ENCODE measurements around the gene ANKRD13D.
A peak's percentile ranks its signal among the peaks of the same experiment; 100 is the strongest.

ANKRD13D gene

GRCh38 chr11:67332081-67332691, 43.1 kb downstream of the ANKRD13D start:
- no peaks in the 10 kb centered on the region for H3K79me2 ChIP-seq (ENCODE audit: control insufficient read depth, low read length)
- no peak for TF ChIP-seq EZH2phosphoT487 (IDR thresholded peaks at IDR 0.05; ENCODE audit: borderline replicate concordance, low read length)
- TF ChIP-seq CTCF (IDR thresholded peaks at IDR 0.05; ENCODE audit: low read depth, low read length, poor library complexity, severe bottlenecking), result no peak
- H3K36me3 ChIP-seq (ENCODE audit: control insufficient read depth, low read length), result no peaks in the 10 kb centered on the region

GRCh38 chr11:67337257-67337656, 48.2 kb downstream of the ANKRD13D start:
- no peaks in the 10 kb centered on the region for H3F3A ChIP-seq (ENCODE audit: control insufficient read depth, insufficient read depth)
- TF ChIP-seq EZH2phosphoT487 (IDR thresholded peaks at IDR 0.05; ENCODE audit: borderline replicate concordance, low read length) (no peak), CTCF (IDR thresholded peaks at IDR 0.05; ENCODE audit: low read depth, low read length, poor library complexity, severe bottlenecking) (no peak)
- H3K9me3 ChIP-seq (ENCODE audit: control insufficient read depth, insufficient read depth, low read length), result no peaks in the 10 kb centered on the region; the same call in 1 of the 2 replicates
- H3K9me2 ChIP-seq (replicated peaks; ENCODE audit: control insufficient read depth, low read length), result no peaks in the 10 kb centered on the region
- no peaks in the 10 kb centered on the region for H3K36me3 ChIP-seq (ENCODE audit: control insufficient read depth, low read length)
- no peaks in the 10 kb centered on the region for H3K4me1 ChIP-seq (ENCODE audit: control insufficient read depth, low read length)
- no peak overlapping the region for H3K27ac ChIP-seq (ENCODE audit: low read depth, low read length)
- H3K27me3 ChIP-seq (ENCODE audit: control insufficient read depth, low read length), result no peaks in the 10 kb centered on the region
- no peaks in the 10 kb centered on the region for H4K20me1 ChIP-seq (ENCODE audit: control insufficient read depth, insufficient read depth, low read depth, low read length)
- no peak overlapping the region for H3K4me2 ChIP-seq (ENCODE audit: low read length)
- H3K4me3 ChIP-seq (ENCODE audit: low read length), result no peak overlapping the region
- no peaks in the 10 kb centered on the region for H3K79me2 ChIP-seq (ENCODE audit: control insufficient read depth, low read length)

More at GRCh38 chr11:67332081-67332691, 43.1 kb downstream of the ANKRD13D start:
- H3K4me1 ChIP-seq (ENCODE audit: control insufficient read depth, low read length), result no peaks in the 10 kb centered on the region
- no peak overlapping the region for H3K27ac ChIP-seq (ENCODE audit: low read depth, low read length)
- H3K27me3 ChIP-seq (ENCODE audit: control insufficient read depth, low read length), result no peaks in the 10 kb centered on the region
- no peaks in the 10 kb centered on the region for H4K20me1 ChIP-seq (ENCODE audit: control insufficient read depth, insufficient read depth, low read depth, low read length)
- no peaks in the 10 kb centered on the region for H3K9me3 ChIP-seq (ENCODE audit: control insufficient read depth, insufficient read depth, low read length)
- no peak overlapping the region for H3K4me3 ChIP-seq (ENCODE audit: low read length)
- no peaks in the 10 kb centered on the region for H3K9me2 ChIP-seq (replicated peaks; ENCODE audit: control insufficient read depth, low read length)
- no peak overlapping the region for H3K4me2 ChIP-seq (ENCODE audit: low read length)
- no peaks in the 10 kb centered on the region for H3F3A ChIP-seq (ENCODE audit: control insufficient read depth, insufficient read depth)

GRCh38 chr11:67344264-67344663, 55.2 kb downstream of the ANKRD13D start:
- H3F3A ChIP-seq (ENCODE audit: control insufficient read depth, insufficient read depth), result peaks cover 20% of the 10 kb centered on the region
- H3K27ac ChIP-seq (ENCODE audit: low read depth, low read length), result peak overlapping the region; percentile 12; the same call in 1 of the 2 replicates
- H3K79me2 ChIP-seq (ENCODE audit: control insufficient read depth, low read length), result no peaks in the 10 kb centered on the region
- peaks cover 43% of the 10 kb centered on the region for H3K4me1 ChIP-seq (ENCODE audit: control insufficient read depth, low read length)
- H3K9me3 ChIP-seq (ENCODE audit: control insufficient read depth, insufficient read depth, low read length), result no peaks in the 10 kb centered on the region; the same call in 1 of the 2 replicates
- H3K4me3 ChIP-seq (ENCODE audit: low read length), result no peak overlapping the region
- H3K36me3 ChIP-seq (ENCODE audit: control insufficient read depth, low read length), result no peaks in the 10 kb centered on the region
- no peaks in the 10 kb centered on the region for H4K20me1 ChIP-seq (ENCODE audit: control insufficient read depth, insufficient read depth, low read depth, low read length)
- H3K9me2 ChIP-seq (replicated peaks; ENCODE audit: control insufficient read depth, low read length), result no peaks in the 10 kb centered on the region
- peak overlapping the region; percentile 17 for H3K4me2 ChIP-seq (ENCODE audit: low read length)
- TF ChIP-seq CTCF (IDR thresholded peaks at IDR 0.05; ENCODE audit: low read depth, low read length, poor library complexity, severe bottlenecking), result no peak
- no peak for TF ChIP-seq EZH2phosphoT487 (IDR thresholded peaks at IDR 0.05; ENCODE audit: borderline replicate concordance, low read length)
- H3K27me3 ChIP-seq (ENCODE audit: control insufficient read depth, low read length), result no peaks in the 10 kb centered on the region
